GM20000 (cell line): ENCODE results near the gene BEST1.

ENCODE experiments used
- DNase-seq: peaks from one replicate; pipeline ENCODE4 v3.0.0; 2012; ENCODE audit warnings: low spot score
- CTCF ChIP-seq: IDR thresholded peaks from 2 replicates; pipeline ENCODE4 v1.5.1; 2012; ENCODE audit warnings: mild to moderate bottlenecking, control low read depth; ENCODE audit errors: extremely low read depth, missing control alignments

The BEST1 gene

GRCh38 chr11:61973476-61974162 lies 23.5 kb downstream of the BEST1 start:
- no peak for DNase-seq
- no peak for TF ChIP-seq CTCF

- no peak for DNase-seq
- no peak for TF ChIP-seq CTCF
Measured at GRCh38 chr11:61974766-61975631, 24.8 kb downstream of the BEST1 start.

GRCh38 chr11:61975638-61976419 lies 25.7 kb downstream of the BEST1 start:
- no peak for TF ChIP-seq CTCF
- no peak for DNase-seq

GRCh38 chr11:61976420-61976800 lies 26.3 kb downstream of the BEST1 start:
- TF ChIP-seq CTCF: no peak
- no peak for DNase-seq

- TF ChIP-seq CTCF: no peak
- no peak for DNase-seq
Measured at GRCh38 chr11:61976813-61977475, 26.8 kb downstream of the BEST1 start.

- TF ChIP-seq CTCF: no peak
- no peak for DNase-seq
Measured at GRCh38 chr11:61978703-61979661, 28.8 kb downstream of the BEST1 start.
